Stimulated activated CD4-positive, alpha-beta T cell treated with anti-CD3 and anti-CD28 coated beads, TNF-alpha, amount 100 ng/mL, for 4 hours (primary cell): ENCODE results near the gene SMIM24.
"Not testable (repeated sequence)": the region's sequence is repeated elsewhere in the genome, so short reads cannot be mapped to it uniquely, and the experiment has no call there.

ENCODE experiments used
- DNase-seq, 3 experiments: peaks; one replicate each; pipeline ENCODE4 v3.0.0-alpha.2; 2020; ENCODE audit warnings: low read depth in 3 of 3

Gene SMIM24

GRCh38 chr19:3433805-3434540 lies 46.4 kb downstream of the SMIM24 start:
- no peak for DNase-seq

- DNase-seq = no peak
Measured at GRCh38 chr19:3433313-3433712, 47.0 kb downstream of the SMIM24 start.

- no peak for DNase-seq
Measured at GRCh38 chr19:3431760-3432397, 48.4 kb downstream of the SMIM24 start.

GRCh38 chr19:3430366-3430680 lies 50.0 kb downstream of the SMIM24 start:
- not testable (repeated sequence) for DNase-seq

- DNase-seq = no peak
Measured at GRCh38 chr19:3426433-3426832, 53.9 kb downstream of the SMIM24 start.
